Smooth muscle cell of the brain vasculature (primary cell): Measurements from ENCODE around the gene MSLN.

Experiments used
- DNase-seq: peaks from one replicate; pipeline ENCODE4 v3.0.0-alpha.2; 2012; ENCODE audit warnings: low read depth, low spot score

MSLN gene

GRCh38 chr16:759110-759910 lies 1.2 kb upstream of the MSLN start:
- no peak for DNase-seq

- no peak for DNase-seq
These were observed 469 bp upstream of the MSLN start for GRCh38 chr16:760065-760464.

GRCh38 chr16:761625-762513 lies 1.3 kb downstream of the MSLN start:
- DNase-seq = no peak

GRCh38 chr16:762595-763268 lies 2.2 kb downstream of the MSLN start:
- DNase-seq = no peak

GRCh38 chr16:763369-764183 lies 3.0 kb downstream of the MSLN start:
- DNase-seq = no peak

- DNase-seq = no peak
These were observed 3.7 kb downstream of the MSLN start for GRCh38 chr16:764184-764750.

GRCh38 chr16:764848-765487 lies 4.4 kb downstream of the MSLN start:
- no peak for DNase-seq

GRCh38 chr16:765488-765865 lies 4.9 kb downstream of the MSLN start:
- DNase-seq = no peak

- no peak for DNase-seq
These were observed 5.7 kb downstream of the MSLN start for GRCh38 chr16:766008-766819.

- DNase-seq = no peak
These were observed 6.5 kb downstream of the MSLN start for GRCh38 chr16:766820-767640.

GRCh38 chr16:767743-768235 lies 7.3 kb downstream of the MSLN start:
- no peak for DNase-seq

- no peak for DNase-seq
These were observed 7.9 kb downstream of the MSLN start for GRCh38 chr16:768428-768827.

- DNase-seq = no peak
These were observed 8.8 kb downstream of the MSLN start for GRCh38 chr16:769184-769784.

GRCh38 chr16:769934-770333 lies 9.4 kb downstream of the MSLN start:
- DNase-seq = no peak

GRCh38 chr16:770411-770810 lies 9.9 kb downstream of the MSLN start:
- no peak for DNase-seq

GRCh38 chr16:772959-773358 lies 12.4 kb downstream of the MSLN start:
- no peak for DNase-seq

- no peak for DNase-seq
These were observed 13.8 kb downstream of the MSLN start for GRCh38 chr16:774086-775001.
